H1 (cell line): ENCODE data around the gene BET1L. TPM values are rescaled to one million over a fixed set of nuclear protein-coding genes. Genes with fewer than 3 reads are reported as not detected.
A peak's percentile ranks its signal among the peaks of the same experiment; 100 is the strongest.

Experiments used
- CTCF ChIA-PET: fragments of 300-600 bp; sonication (Branson Sonifier 250); formaldehyde crosslinking; loops from one replicate; lab custom pipeline; 2021; ENCODE audit not compliant: partially characterized antibody; lab: Charles Lee
- POLR2A ChIA-PET: fragments of 300-600 bp; sonication (Branson Sonifier 250); formaldehyde crosslinking; loops from one replicate; lab custom pipeline; 2021; ENCODE audit warnings: inconsistent platforms; ENCODE audit not compliant: partially characterized antibody; lab: Charles Lee
- DNase-seq, 2 experiments: peaks; one replicate each; pipeline versions ENCODE4 v3.0.0 to v3.0.0-alpha.2; 2010 to 2022; ENCODE audit warnings: low spot score in 2 of 2, low read depth in 1 of 2, mixed read lengths in 1 of 2
- FAIRE-seq: peaks from 2 replicates; lab custom pipeline; 2011; peaks lifted over from hg19 to GRCh38; lab: Jason Lieb, UNC
- H2AFZ ChIP-seq: 2 replicates; pipeline ENCODE4 v1.8.1; 2012; ENCODE audit warnings: low read length, inconsistent platforms
- H2AK5ac ChIP-seq: 2 replicates; pipeline ENCODE4 v1.6.1; 2013; ENCODE audit warnings: low read depth, low read length
- H2BK120ac ChIP-seq: replicated peaks from 2 replicates; pipeline ENCODE3; 2013; ENCODE audit warnings: low read depth, low read length, inconsistent platforms
- H2BK12ac ChIP-seq: 2 replicates; pipeline ENCODE4 v1.6.1; 2013; ENCODE audit warnings: low read depth, low read length
- H2BK15ac ChIP-seq: 2 replicates; pipeline ENCODE4 v1.6.1; 2013; ENCODE audit warnings: low read length
- H2BK20ac ChIP-seq: 2 replicates; pipeline ENCODE4 v1.6.1; 2013; ENCODE audit warnings: low read length
- H2BK5ac ChIP-seq: 2 replicates; pipeline ENCODE4 v1.6.1; 2013; ENCODE audit warnings: low read depth, low read length
- H3K14ac ChIP-seq: 2 replicates; pipeline ENCODE4 v1.6.1; 2013; ENCODE audit warnings: inconsistent platforms; ENCODE audit not compliant: insufficient read length
- H3K18ac ChIP-seq: 2 replicates; pipeline ENCODE4 v1.6.1; 2013; ENCODE audit warnings: low read length; ENCODE audit errors: extremely low read depth
- H3K23ac ChIP-seq: 2 replicates; pipeline ENCODE4 v1.6.1; 2013; ENCODE audit warnings: inconsistent platforms; ENCODE audit not compliant: insufficient read length
- H3K23me2 ChIP-seq: 2 replicates; pipeline ENCODE4 v1.6.1; 2013; ENCODE audit warnings: low read depth, low read length
- H3K27ac ChIP-seq: 2 replicates; pipeline ENCODE4 v1.6.1; 2011; ENCODE audit warnings: low read depth, low read length, inconsistent platforms
- H3K27me3 ChIP-seq, 4 experiments: replicated peaks in 1 of 4; 1 replicate in 1 of 4; 2 replicates in 3 of 4; pipeline versions ENCODE4 v1.6.1 to v1.8.1; 2011 to 2013; ENCODE audit warnings: low read length in 3 of 4, mild to moderate bottlenecking in 3 of 4, inconsistent platforms in 2 of 4, mixed read lengths in 2 of 4, moderate library complexity in 1 of 4; ENCODE audit not compliant: control insufficient read depth in 3 of 4, insufficient read depth in 3 of 4; ENCODE audit errors: extremely low read depth in 1 of 4
- H3K36me3 ChIP-seq, 4 experiments: 2 replicates each; pipeline versions ENCODE4 v1.6.1 to v1.8.1; 2011 to 2013; ENCODE audit warnings: mild to moderate bottlenecking in 4 of 4, low read length in 3 of 4, moderate library complexity in 2 of 4, control low read depth in 1 of 4, inconsistent platforms in 1 of 4; ENCODE audit not compliant: insufficient read depth in 4 of 4, control insufficient read depth in 2 of 4
- H3K4ac ChIP-seq: replicated peaks from 2 replicates; pipeline ENCODE3; 2013; ENCODE audit warnings: low read length, low read depth, mixed read lengths, inconsistent platforms; ENCODE audit not compliant: insufficient read length
- H3K4me1 ChIP-seq, 4 experiments: replicated peaks in 1 of 4; 1 replicate in 1 of 4; 2 replicates in 3 of 4; pipeline versions ENCODE4 v1.6.1 to v1.8.1; 2011 to 2013; ENCODE audit warnings: low read length in 3 of 4, inconsistent platforms in 2 of 4, mixed read lengths in 1 of 4; ENCODE audit not compliant: insufficient read depth in 4 of 4, control insufficient read depth in 3 of 4
- H3K4me2 ChIP-seq, 2 experiments: 2 replicates each; pipeline versions ENCODE4 v1.6.1 to v1.8.1; 2011 to 2013; ENCODE audit warnings: low read depth in 2 of 2, low read length in 2 of 2, control low read depth in 1 of 2, inconsistent platforms in 1 of 2, mild to moderate bottlenecking in 1 of 2; ENCODE audit not compliant: insufficient read depth in 1 of 2
- H3K4me3 ChIP-seq, 4 experiments: fragments of 200-600, 300-600 bp in 1 of 4; sonication (generic), shearing (Covaris generic), sonication (Bioruptor Twin) in 1 of 4; 2 replicates each; pipeline versions ENCODE4 v1.5.1 to v1.8.1; 2011 to 2016; ENCODE audit warnings: low read length in 4 of 4, low read depth in 3 of 4, control low read depth in 2 of 4, inconsistent platforms in 2 of 4, mild to moderate bottlenecking in 2 of 4, mixed read lengths in 1 of 4, moderate library complexity in 1 of 4; ENCODE audit not compliant: insufficient read depth in 2 of 4; ENCODE audit errors: extremely low read depth in 1 of 4
- H3K56ac ChIP-seq: replicated peaks from 2 replicates; pipeline ENCODE3; 2013; ENCODE audit warnings: low read depth, mild to moderate bottlenecking, mixed read lengths, low read length, inconsistent platforms; ENCODE audit not compliant: insufficient read length
- H3K79me1 ChIP-seq: 2 replicates; pipeline ENCODE4 v1.6.1; 2013; ENCODE audit warnings: low read depth, low read length, control low read depth
- H3K79me2 ChIP-seq, 2 experiments: 2 replicates each; pipeline versions ENCODE4 v1.6.1 to v1.8.1; 2012 to 2013; ENCODE audit warnings: low read length in 2 of 2, mild to moderate bottlenecking in 2 of 2, inconsistent platforms in 1 of 2; ENCODE audit not compliant: insufficient read depth in 2 of 2, control insufficient read depth in 1 of 2
- H3K9ac ChIP-seq, 4 experiments: replicated peaks in 1 of 4; 1 replicate in 1 of 4; 2 replicates in 3 of 4; pipeline versions ENCODE4 v1.6.1 to v1.8.1; 2011 to 2013; ENCODE audit warnings: low read depth in 3 of 4, low read length in 3 of 4, control low read depth in 2 of 4, mild to moderate bottlenecking in 2 of 4, moderate library complexity in 2 of 4, inconsistent platforms in 1 of 4; ENCODE audit errors: extremely low read depth in 1 of 4
- H3K9me3 ChIP-seq, 2 experiments: 2 replicates each; pipeline versions ENCODE4 v1.6.1 to v1.8.1; 2012 to 2013; ENCODE audit warnings: mild to moderate bottlenecking in 2 of 2, moderate library complexity in 2 of 2, control low read depth in 1 of 2, inconsistent platforms in 1 of 2, low read depth in 1 of 2, low read length in 1 of 2, mixed read lengths in 1 of 2; ENCODE audit not compliant: insufficient read depth in 2 of 2
- H4K20me1 ChIP-seq, 2 experiments: replicated peaks in 1 of 2; 2 replicates each; pipeline versions ENCODE3 to v1.8.1; 2011 to 2013; ENCODE audit warnings: inconsistent platforms in 2 of 2, low read length in 2 of 2, mild to moderate bottlenecking in 1 of 2; ENCODE audit not compliant: insufficient read depth in 2 of 2, control insufficient read depth in 1 of 2
- H4K5ac ChIP-seq: 2 replicates; pipeline ENCODE4 v1.6.1; 2013; ENCODE audit warnings: low read length, low read depth, mixed read lengths, inconsistent platforms; ENCODE audit not compliant: insufficient read length
- H4K8ac ChIP-seq: 2 replicates; pipeline ENCODE4 v1.8.0; 2013; ENCODE audit warnings: mild to moderate bottlenecking, moderate library complexity, low read length, inconsistent platforms; ENCODE audit not compliant: insufficient read depth; ENCODE audit errors: extremely low read depth
- H4K91ac ChIP-seq: replicated peaks from 2 replicates; pipeline ENCODE3; 2013; ENCODE audit warnings: low read length, mixed read lengths, inconsistent platforms; ENCODE audit not compliant: insufficient read length
- BACH1 ChIP-seq: IDR thresholded peaks from 2 replicates; pipeline ENCODE4 v1.6.1; 2012; ENCODE audit warnings: low read length, improper control_type of control experiment
- CHD1 ChIP-seq: IDR thresholded peaks from 2 replicates; pipeline ENCODE4 v1.6.1; 2012; ENCODE audit warnings: low read depth, low read length, improper control_type of control experiment
- JUN ChIP-seq: IDR thresholded peaks from 2 replicates; pipeline ENCODE4 v1.6.1; 2011; ENCODE audit warnings: low read depth, mild to moderate bottlenecking, improper control_type of control experiment, low read length
- KDM5A ChIP-seq: fragments of 200-600 bp; IDR thresholded peaks from 2 replicates; pipeline ENCODE4 v1.7.1; 2012; ENCODE audit warnings: mild to moderate bottlenecking, low read length, inconsistent platforms, mixed read lengths
- NRF1 ChIP-seq: IDR thresholded peaks from 2 replicates; pipeline ENCODE4 v1.6.1; 2011; ENCODE audit warnings: mild to moderate bottlenecking, low read depth, low read length, improper control_type of control experiment
- PHF8 ChIP-seq: fragments of 200-600 bp; sonication (generic); conservative IDR thresholded peaks from 2 replicates; pipeline ENCODE4 v1.7.1; 2012; ENCODE audit warnings: low read depth, mild to moderate bottlenecking, inconsistent platforms, low read length, moderate library complexity
- POLR2AphosphoS5 ChIP-seq: IDR thresholded peaks from 2 replicates; pipeline ENCODE4 v1.6.1; 2011; ENCODE audit warnings: low read depth, low read length
- RAD21 ChIP-seq, 2 experiments: IDR thresholded peaks in 1 of 2; conservative IDR thresholded peaks in 1 of 2; 2 replicates each; pipeline ENCODE4 v1.6.1; 2011; ENCODE audit warnings: low read depth in 2 of 2, low read length in 2 of 2, improper control_type of control experiment in 1 of 2, inconsistent platforms in 1 of 2, mild to moderate bottlenecking in 1 of 2, moderate library complexity in 1 of 2
- SRF ChIP-seq: IDR thresholded peaks from 2 replicates; pipeline ENCODE4 v1.6.1; 2011; ENCODE audit warnings: mild to moderate bottlenecking, low read depth, low read length, moderate library complexity
- WGBS, 2 experiments: shearing (Covaris generic) in 1 of 2; methylation state at CpG; one replicate each; pipeline versions ENCODE4 v1.1.6 to v1.1.7; 2013 to 2015; ENCODE audit warnings: low lambda C conversion rate in 2 of 2, mixed read lengths in 2 of 2, inconsistent platforms in 1 of 2, low coverage in 1 of 2, missing lambda C conversion rate in 1 of 2; ENCODE audit not compliant: insufficient replicate concordance in 2 of 2, insufficient coverage in 1 of 2, insufficient read length in 1 of 2; ENCODE audit errors: extremely low coverage in 1 of 2, missing lambda C conversion rate in 1 of 2; 5-methylcytosine and 5-hydroxymethylcytosine counted together
- polyA plus RNA-seq, 7 experiments: library from polyadenylated mRNA; depleted of rRNA in 3 of 7; stranded (reverse) in 5 of 7; unstranded in 2 of 7; fragments of >200 nt in 5 of 7; fragments of 200-250 nt in 2 of 7; gene quantifications; 1 replicate in 5 of 7; 2 replicates in 1 of 7; 4 replicates in 1 of 7; pipeline versions ENCODE4 v1.2.1 to v1.2.3, GENCODE V29; 2011 to 2013; ENCODE audit warnings: missing spikeins in 2 of 7, mixed read lengths in 2 of 7
- total RNA-seq: library from RNA; stranded (reverse); fragmentation: NEBNext Ultra II Directional; extraction: Animal tissue kit (Norgen Biotek cat#: 25700); gene quantifications from 2 replicates; pipeline ENCODE4 v1.2.1, GENCODE V29; 2021

Gene BET1L
- total and polyA plus RNA-seq, 2 of the 8 experiments (the other 6 are each of a cell fraction or from before 2014, with no cell fraction given) = 40.2 to 61.9 TPM

GRCh38 chr11:255816-256215 lies 48.6 kb upstream of the BET1L start:
- peaks cover 8 to 22% (median 14%) of the 10 kb centered on the region in 4 experiments for H3K36me3 ChIP-seq
- H2BK12ac ChIP-seq = no peak overlapping the region
- H3K4me2 ChIP-seq = no peak overlapping the region
- no peak overlapping the region for H4K5ac ChIP-seq
- no peak overlapping the region for H3K18ac ChIP-seq
- H2BK20ac ChIP-seq = no peak overlapping the region
- H4K91ac ChIP-seq = no peak overlapping the region
- H3K4me3 ChIP-seq = no peak overlapping the region
- no peak overlapping the region for H3K9ac ChIP-seq
- TF ChIP-seq SRF (no peak), KDM5A (no peak), POLR2AphosphoS5 (no peak), CHD1 (no peak), RAD21 (IDR thresholded peaks at IDR 0.05 in 1 of 2, conservative IDR thresholded peaks at IDR 0.05 in 1 of 2; ENCODE audit: low read depth in 2 of 2, low read length in 2 of 2) (no peak), BACH1 (no peak), PHF8 (no peak), NRF1 (no peak), JUN (no peak)
- no peak overlapping the region for H3K4ac ChIP-seq
- H3K79me1 ChIP-seq = no peaks in the 10 kb centered on the region
- no peak overlapping the region for H2BK5ac ChIP-seq
- no peak overlapping the region for H3K23ac ChIP-seq
- H3K23me2 ChIP-seq = peaks cover 8% of the 10 kb centered on the region
- H3K79me2 ChIP-seq = no peaks in the 10 kb centered on the region
- H2AFZ ChIP-seq = no peak overlapping the region
- FAIRE-seq (no peak), DNase-seq (no peak)
- H2AK5ac ChIP-seq = no peak overlapping the region
- no peak overlapping the region for H3K14ac ChIP-seq
- ChIA-PET POLR2A (interaction anchor here (1.6 kb wide), 1 partner anchor 12 kb away, joined by 4 read pairs; no protein-coding TSS in a partner anchor), CTCF (interaction anchor here (5.7 to 9.8 kb wide), 2 partner anchors 15 to 109 kb away, joined by 88 to 212 read pairs; partner anchors contain the start of genes B4GALNT4 and PSMD13)
- WGBS, 2 experiments = 87% methylated on average over 2 of the region's 2 CpGs; no CpG with 5 or more reads in 1 of the 2 experiments
- H2BK15ac ChIP-seq = no peak overlapping the region
- no peak overlapping the region for H3K27ac ChIP-seq
- no peaks in the 10 kb centered on the region for H3K4me1 ChIP-seq
- H3K56ac ChIP-seq = peak overlapping the region; percentile 20
- H3K9me3 ChIP-seq = no peaks in the 10 kb centered on the region
- H3K27me3 ChIP-seq = no peaks in the 10 kb centered on the region
- no peak overlapping the region for H2BK120ac ChIP-seq
- H4K8ac ChIP-seq = peak overlapping the region; percentile 17; the same call in 1 of the 2 replicates
- no peaks in the 10 kb centered on the region for H4K20me1 ChIP-seq
